Upper lobe of left lung (tissue), 6 donors: ENCODE measurements around the gene ELP5. TPM values are rescaled to one million over a fixed set of nuclear protein-coding genes. Genes with fewer than 3 reads are reported as not detected.
"Not testable (repeated sequence)": the region's sequence is repeated elsewhere in the genome, so short reads cannot be mapped to it uniquely, and the experiment has no call there.

Source experiments
- ATAC-seq, 2 donors: fragments of 200-7000 bp; cut with Tn5 transposase; one replicate each; pipeline ENCODE4 v1.9.1; 2022; ENCODE audit warnings: mild to moderate bottlenecking in 2 of 2, moderate library complexity in 2 of 2; ENCODE audit not compliant: low FRiP score in 2 of 2
- DNase-seq, 2 donors: peaks; one replicate each; pipeline ENCODE4 v3.0.0-alpha.2; 2019 to 2020
- H3K27ac ChIP-seq, 4 donors: fragments of 200-600 bp; sonication (generic); one replicate each; pipeline ENCODE4 v1.5.1; 2016 to 2019
- H3K27me3 ChIP-seq, 4 donors: fragments of 200-600 bp; sonication (generic); one replicate each; pipeline ENCODE4 v1.5.1; 2017 to 2019
- H3K36me3 ChIP-seq, 4 donors: fragments of 200-600 bp; sonication (generic); one replicate each; pipeline ENCODE4 v1.5.1; 2016 to 2019
- H3K4me1 ChIP-seq, 4 donors: fragments of 200-600 bp; sonication (generic); one replicate each; pipeline ENCODE4 v1.5.1; 2018 to 2019
- H3K4me3 ChIP-seq, 4 donors: fragments of 200-600 bp; sonication (generic); one replicate each; pipeline ENCODE4 v1.5.1; 2017 to 2019; ENCODE audit warnings: mild to moderate bottlenecking in 2 of 4, moderate library complexity in 1 of 4
- H3K9me3 ChIP-seq, 4 donors: fragments of 200-600 bp; sonication (generic); one replicate each; pipeline ENCODE4 v1.5.1; 2018 to 2019
- CTCF ChIP-seq, 6 experiments: fragments of 450-650 bp in 4 of 6; fragments of 200-600 bp in 2 of 6; sonication (generic) in 2 of 6; IDR thresholded peaks; one replicate each; pipeline ENCODE4 v1.5.1; 2016 to 2019; ENCODE audit warnings: antibody characterized with exemption in 6 of 6
- EP300 ChIP-seq, 4 donors: sonication (generic); formaldehyde crosslinking; IDR thresholded peaks; one replicate each; pipeline ENCODE4 v1.5.1; 2017; ENCODE audit warnings: antibody characterized with exemption in 4 of 4, control low read depth in 2 of 4
- POLR2A ChIP-seq, 4 donors: fragments of 450-650 bp; IDR thresholded peaks; one replicate each; pipeline ENCODE4 v1.5.1; 2016 to 2017; ENCODE audit warnings: antibody characterized with exemption in 4 of 4, mild to moderate bottlenecking in 2 of 4
- POLR2AphosphoS5 ChIP-seq, 2 donors: sonication (generic); formaldehyde crosslinking; IDR thresholded peaks; one replicate each; pipeline ENCODE4 v1.5.1; 2017; ENCODE audit warnings: antibody characterized with exemption in 2 of 2
- WGBS, 2 donors: methylation state at CpG; one replicate each; pipeline ENCODE4 v1.1.5; 2017 to 2018; 5-methylcytosine and 5-hydroxymethylcytosine counted together
- total RNA-seq, 6 donors: library from RNA; depleted of rRNA in 4 of 6; stranded (reverse); fragments of >200 nt in 4 of 6; gene quantifications; one replicate each; pipeline versions ENCODE4 v1.1.0 to v1.2.1, GENCODE V29; 2016 to 2021
- donor health status: DM: no; HTN: no; CAD: no; lungs with moderate emphysema.
- donor health status: DM: no; HTN: yes; CAD: no; lungs with severe emphysema.

The ELP5 gene
- total RNA-seq, 6 donors from 2014 or later, result 5.2 to 36.3 (median 21.0) TPM

DNA sequence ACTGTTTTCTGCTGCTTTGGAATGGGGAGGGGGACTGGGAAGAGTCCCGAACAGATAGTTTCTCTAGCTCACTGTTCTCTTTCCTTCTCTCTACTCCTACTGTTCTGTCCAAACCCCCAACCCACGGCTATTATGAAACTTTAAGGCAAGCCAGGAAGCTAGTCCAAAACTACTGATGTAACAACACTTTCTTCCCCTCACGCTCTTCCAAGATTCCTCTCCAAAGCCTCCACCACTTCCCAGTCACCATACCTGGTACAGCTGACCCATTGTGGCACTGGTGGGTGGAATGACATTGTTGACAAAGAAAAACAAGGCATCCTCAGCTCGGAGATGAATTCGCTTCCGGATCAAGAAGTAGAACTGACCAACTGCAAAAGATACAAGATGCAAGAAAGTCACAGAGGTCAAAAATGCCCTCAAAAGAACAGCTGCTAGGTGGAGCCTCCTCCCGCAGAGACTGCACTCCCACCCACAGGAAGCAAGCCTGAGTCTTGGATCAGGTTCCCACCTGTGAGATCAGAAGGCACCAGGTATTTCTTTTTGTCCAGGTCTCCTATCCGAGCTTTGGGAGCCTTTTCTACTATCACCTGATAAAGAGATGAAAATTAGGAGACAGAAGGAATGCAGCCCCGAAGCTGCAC is 10.8 kb upstream of the ELP5 start:
- DNase-seq, result no peak
- H3K27ac ChIP-seq, result peak overlapping the region; percentile 92 to 100 (median 97)
- WGBS, 2 donors, result 24 to 41% methylated on average over 9 of the region's 9 CpGs

DNA sequence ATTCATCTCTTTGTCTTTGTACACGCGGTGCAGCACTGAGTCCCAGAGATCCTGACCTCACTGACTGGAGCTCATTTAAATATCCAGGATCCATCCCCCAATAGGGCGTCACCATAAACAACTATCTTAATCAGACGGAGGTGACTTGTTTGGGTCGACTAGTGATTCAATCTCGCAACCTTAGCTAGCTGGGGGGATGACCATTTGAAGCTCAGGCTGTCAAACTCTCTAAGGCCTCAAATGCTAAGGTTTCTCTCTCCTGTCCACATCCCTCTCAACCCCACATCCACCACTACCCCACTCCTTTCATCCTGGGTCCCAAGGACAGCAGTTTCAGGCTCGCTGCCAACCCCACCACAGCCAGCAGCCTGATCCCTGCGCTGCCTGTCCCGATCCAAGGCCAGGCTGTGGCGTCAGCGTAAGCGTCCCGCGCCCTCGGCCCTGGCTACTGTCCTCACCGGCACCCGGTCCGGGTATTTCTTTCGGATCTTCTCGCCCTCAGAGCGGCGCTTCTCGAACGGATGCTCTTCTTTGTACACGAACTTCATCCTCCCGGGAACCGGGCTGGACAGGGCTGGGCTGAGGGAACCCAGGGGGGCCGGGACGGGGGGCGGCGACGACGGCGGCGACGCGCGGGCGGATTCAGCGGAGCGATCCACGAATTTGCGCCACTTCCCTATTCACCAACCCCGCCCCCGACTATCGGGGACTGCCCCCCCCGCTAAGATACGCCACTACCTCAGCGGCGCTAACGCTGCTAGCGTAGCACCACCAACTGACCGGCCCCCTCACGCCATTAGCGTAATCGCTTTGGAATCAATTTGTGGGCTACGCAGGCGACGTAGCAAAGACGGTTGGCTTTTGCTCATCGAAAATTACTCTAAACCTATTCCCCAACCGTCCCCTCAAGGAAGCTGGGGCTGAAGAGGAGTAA is 10.0 kb upstream of the ELP5 start, which contains the start of gene GABARAP:
Gene GABARAP (minus strand): TSS at position 667 of the 934 bp plus-strand sequence. CDS start 119 bp downstream, at position 548.
- 0% methylated on average over 36 to 52 of the region's 62 CpGs for WGBS, 2 donors
- TF ChIP-seq POLR2AphosphoS5 (IDR thresholded peaks at IDR 0.05) (peak in 1 of 2 donors; percentile 74), CTCF (IDR thresholded peaks at IDR 0.05) (no peak), POLR2A (IDR thresholded peaks at IDR 0.05) (peak in 3 of 4 donors; percentile 33 to 79 (median 56))
- DNase-seq, result peak; percentile 93 to 96
- Histone ChIP-seq H3K9me3 (no peaks in the 10 kb centered on the region), H3K27ac (peak within 1 kb of the TSS; percentile 92 to 100 (median 97)), H3K27me3 (no peaks in the 10 kb centered on the region), H3K4me1 (peaks cover 23 to 36% (median 32%) of the 10 kb centered on the region in 4 donors), H3K36me3 (peaks cover 0 to 45% (median 36%) of the 10 kb centered on the region in 4 donors), H3K4me3 (peak within 1 kb of the TSS; percentile 44 to 99 (median 80))
- ATAC-seq, result peak; percentile 76 to 90

More for the DNA sequence above, 10.8 kb upstream of the ELP5 start:
- TF ChIP-seq CTCF (IDR thresholded peaks at IDR 0.05), result no peak
- TF ChIP-seq EP300 (IDR thresholded peaks at IDR 0.05), result no peak
- TF ChIP-seq POLR2A (IDR thresholded peaks at IDR 0.05), result no peak
- no peak for TF ChIP-seq POLR2AphosphoS5 (IDR thresholded peaks at IDR 0.05)
- H3K4me1 ChIP-seq, result peaks cover 23 to 44% (median 34%) of the 10 kb centered on the region in 4 donors
- H3K36me3 ChIP-seq, result peaks cover 0 to 43% (median 35%) of the 10 kb centered on the region in 4 donors
- peak overlapping the region; percentile 33 to 99 (median 80) for H3K4me3 ChIP-seq
- no peak for ATAC-seq
- H3K27me3 ChIP-seq, result no peaks in the 10 kb centered on the region
- H3K9me3 ChIP-seq, result no peaks in the 10 kb centered on the region

DNA sequence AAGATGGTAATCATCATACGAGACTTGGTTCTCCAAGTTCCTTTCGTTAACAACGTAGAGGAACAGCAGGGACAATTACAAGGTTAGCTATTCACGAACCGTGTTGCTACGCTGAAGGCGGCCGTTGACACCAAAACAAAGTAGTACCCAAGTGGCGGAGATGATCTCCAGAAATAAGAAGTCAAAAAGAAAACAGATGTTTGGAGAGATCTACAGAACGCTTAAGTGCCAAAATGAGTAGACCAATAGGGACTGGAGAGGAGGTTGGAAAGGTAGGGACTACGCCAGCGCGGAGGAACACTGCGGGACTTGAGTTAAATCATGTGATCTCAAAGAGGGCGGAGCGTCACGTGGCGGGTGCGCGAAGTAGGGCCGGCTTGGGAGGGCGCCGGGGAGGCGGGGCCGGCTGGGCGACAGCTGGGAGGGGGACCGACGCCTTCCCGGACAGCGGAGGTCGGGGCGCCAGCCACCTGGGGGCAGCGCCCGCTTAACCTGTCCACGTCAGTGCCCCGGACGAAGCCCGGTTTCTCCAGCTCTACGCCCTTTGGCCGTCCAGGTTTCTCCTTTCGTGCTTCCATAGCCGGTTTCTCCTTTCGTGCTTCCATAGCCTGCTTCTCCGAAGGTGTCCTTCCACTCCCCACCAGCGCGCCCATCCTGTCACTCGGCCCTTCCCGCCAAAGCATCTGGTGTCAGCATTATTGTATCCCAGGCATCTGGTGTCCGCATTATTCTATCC is 9.1 kb upstream of the ELP5 start:
- TF ChIP-seq POLR2A (IDR thresholded peaks at IDR 0.05) (peak in 3 of 4 donors; percentile 57 to 83 (median 74)), EP300 (IDR thresholded peaks at IDR 0.05) (peak in 3 of 4 donors; percentile 23 to 83 (median 61)), CTCF (IDR thresholded peaks at IDR 0.05) (peak in 3 of 6 experiments; percentile 10 to 39 (median 37)), POLR2AphosphoS5 (IDR thresholded peaks at IDR 0.05) (peak; percentile 84 to 95)
- peaks cover 23 to 30% (median 26%) of the 10 kb centered on the region in 4 donors for H3K4me1 ChIP-seq
- no peaks in the 10 kb centered on the region for H3K27me3 ChIP-seq
- peak overlapping the region; percentile 44 to 99 (median 80) for H3K4me3 ChIP-seq
- H3K27ac ChIP-seq, result peak overlapping the region; percentile 92 to 100 (median 97)
- H3K36me3 ChIP-seq, result peaks cover 0 to 46% (median 36%) of the 10 kb centered on the region in 4 donors
- 1 to 3% methylated on average over 48 to 49 of the region's 49 CpGs for WGBS, 2 donors
- DNase-seq (peak; percentile 94 to 97), ATAC-seq (peak; percentile 83 to 84)
- H3K9me3 ChIP-seq, result no peaks in the 10 kb centered on the region

GRCh38 chr17:7243453-7243729 is 8.6 kb upstream of the ELP5 start:
- Histone ChIP-seq H3K27me3 (no peaks in the 10 kb centered on the region), H3K9me3 (no peaks in the 10 kb centered on the region), H3K4me3 (peak overlapping the region in 3 of 4 donors; percentile 76 to 99 (median 85)), H3K27ac (peak overlapping the region; percentile 92 to 100 (median 97)), H3K36me3 (peaks cover 0 to 46% (median 36%) of the 10 kb centered on the region in 4 donors), H3K4me1 (peaks cover 23 to 30% (median 26%) of the 10 kb centered on the region in 4 donors)
- no peak for TF ChIP-seq CTCF (IDR thresholded peaks at IDR 0.05)
- TF ChIP-seq EP300 (IDR thresholded peaks at IDR 0.05), result no peak
- TF ChIP-seq POLR2A (IDR thresholded peaks at IDR 0.05), result no peak
- TF ChIP-seq POLR2AphosphoS5 (IDR thresholded peaks at IDR 0.05), result no peak
- DNase-seq (no peak), ATAC-seq (no peak)
- 35 to 38% methylated on average over 2 of the region's 2 CpGs for WGBS, 2 donors

- DNase-seq, ATAC-seq, H3K27me3 ChIP-seq, H3K9me3 ChIP-seq: not testable (repeated sequence)
- Histone ChIP-seq H3K27ac (peak overlapping the region; percentile 92 to 100 (median 97)), H3K4me3 (peak overlapping the region in 2 of 4 donors; percentile 85 to 99), H3K4me1 (peaks cover 25 to 35% (median 29%) of the 10 kb centered on the region in 4 donors), H3K36me3 (peaks cover 0 to 46% (median 36%) of the 10 kb centered on the region in 4 donors)
- WGBS, 2 donors, result 84 to 85% methylated on average over 10 of the region's 10 CpGs
Measured at GRCh38 chr17:7243838-7244237, 8.2 kb upstream of the ELP5 start.
